MV-4-11 (cell line): ENCODE measurements around the gene CYP2E1.
"Not testable (repeated sequence)": the region's sequence is repeated elsewhere in the genome, so short reads cannot be mapped to it uniquely, and the experiment has no call there.

Experiments
- DNase-seq: peaks from one replicate; lab custom pipeline; 2025; lab: John Stamatoyannopoulos, UW

The CYP2E1 gene

GRCh38 chr10:133573460-133573859 is 46.3 kb downstream of the CYP2E1 start:
- not testable (repeated sequence) for DNase-seq

- DNase-seq: not testable (repeated sequence)
Measured at GRCh38 chr10:133577037-133577436, 49.9 kb downstream of the CYP2E1 start.
